ENCODE results near the gene PIP5K1B.

The PIP5K1B gene

GRCh38 chr9:69056191-69056815 lies 351.3 kb downstream of the PIP5K1B start:
- no peak for ATAC-seq
- TF ChIP-seq TSHZ2 (CRISPR knock-in tag; IDR thresholded peaks at IDR 0.05) = no peak

DNA sequence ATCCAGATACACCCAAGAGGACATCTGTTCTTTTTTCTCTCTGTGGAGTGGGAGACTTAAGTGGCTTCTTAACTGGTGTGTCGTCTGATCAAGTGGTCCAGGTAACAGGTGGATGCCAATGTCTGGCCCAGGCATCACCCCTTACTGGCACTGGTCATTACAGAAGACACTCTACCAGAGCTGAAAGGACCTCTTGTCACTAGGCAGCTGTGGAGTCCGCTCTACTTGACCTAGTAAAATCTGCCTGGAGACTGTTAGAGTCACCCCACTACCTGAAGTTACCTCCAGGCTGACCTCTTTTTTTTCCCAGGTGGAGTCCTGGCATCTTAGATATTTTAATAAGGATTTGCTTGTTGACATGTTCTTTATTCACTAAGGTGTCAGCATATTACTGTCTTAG lies 353.1 kb downstream of the PIP5K1B start:
- no peak for ATAC-seq
- TF ChIP-seq, protein P1, sequence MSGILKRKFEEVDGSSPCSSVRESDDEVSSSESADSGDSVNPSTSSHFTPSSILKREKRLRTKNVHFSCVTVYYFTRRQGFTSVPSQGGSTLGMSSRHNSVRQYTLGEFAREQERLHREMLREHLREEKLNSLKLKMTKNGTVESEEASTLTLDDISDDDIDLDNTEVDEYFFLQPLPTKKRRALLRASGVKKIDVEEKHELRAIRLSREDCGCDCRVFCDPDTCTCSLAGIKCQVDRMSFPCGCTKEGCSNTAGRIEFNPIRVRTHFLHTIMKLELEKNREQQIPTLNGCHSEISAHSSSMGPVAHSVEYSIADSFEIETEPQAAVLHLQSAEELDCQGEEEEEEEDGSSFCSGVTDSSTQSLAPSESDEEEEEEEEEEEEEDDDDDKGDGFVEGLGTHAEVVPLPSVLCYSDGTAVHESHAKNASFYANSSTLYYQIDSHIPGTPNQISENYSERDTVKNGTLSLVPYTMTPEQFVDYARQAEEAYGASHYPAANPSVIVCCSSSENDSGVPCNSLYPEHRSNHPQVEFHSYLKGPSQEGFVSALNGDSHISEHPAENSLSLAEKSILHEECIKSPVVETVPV (CRISPR knock-in tag; IDR thresholded peaks at IDR 0.05) = no peak
- TF ChIP-seq CREB5 (CRISPR knock-in tag; IDR thresholded peaks at IDR 0.05; ENCODE audit: low read depth) (no peak), PPARA (CRISPR knock-in tag; IDR thresholded peaks at IDR 0.05; ENCODE audit: borderline replicate concordance) (no peak)

Data from SK-N-SH treated with all-trans-retinoic acid at 6 μM for 48 hours (cell line).